ENCODE data around the gene PEX5L. TPM values are rescaled to one million over a fixed set of nuclear protein-coding genes. Genes with fewer than 3 reads are reported as not detected.

Gene PEX5L
- total and polyA plus RNA-seq, 10 of the 15 experiments (the other 5 are each of a cell fraction or from before 2014, with no cell fraction given), result 0.11 to 17.0 (median 0.50) TPM

GRCh38 chr3:179861292-179861691, 175.4 kb downstream of the PEX5L start:
- Histone ChIP-seq H4K20me1 (ENCODE audit: control insufficient read depth, insufficient read depth) (no peaks in the 10 kb centered on the region), H3K27ac (ENCODE audit: control insufficient read depth, insufficient read depth) (no peak overlapping the region), H3K4me3 (no peak overlapping the region), H3K9me3 (replicated peaks; ENCODE audit: control insufficient read depth, insufficient read depth, low read length) (no peaks in the 10 kb centered on the region; the same call in 2 of the 3 replicates), H3K36me3 (ENCODE audit: control insufficient read depth in 2 of 2, insufficient read depth in 2 of 2, low read length in 1 of 2) (no peaks in the 10 kb centered on the region), H3K4me2 (ENCODE audit: control insufficient read depth, insufficient read depth) (no peak overlapping the region), H3K27me3 (replicated peaks in 1 of 2; ENCODE audit: control insufficient read depth in 2 of 2, insufficient read depth in 2 of 2, low read length in 1 of 2) (no peaks in the 10 kb centered on the region), H3K4me1 (ENCODE audit: control insufficient read depth, insufficient read depth, low read length) (no peaks in the 10 kb centered on the region), H2AFZ (ENCODE audit: control insufficient read depth, low read depth, low read length) (no peak overlapping the region), H3K79me2 (ENCODE audit: control insufficient read depth, insufficient read depth, low read length) (no peaks in the 10 kb centered on the region), H3K9ac (ENCODE audit: control insufficient read depth, insufficient read depth, low read length) (no peak overlapping the region)
- SMC1A ChIA-PET (ENCODE audit: uncharacterized antibody, unreplicated experiment), result no interaction called here
- in situ Hi-C loops (cut with MboI) (no loop called here), intact Hi-C loops (cut with micrococcal nuclease; ENCODE audit: unreplicated experiment) (no loop called here)
- no peak for ATAC-seq
- 74% methylated on average over 5 of the region's 5 CpGs for WGBS (ENCODE audit: insufficient coverage, insufficient replicate concordance, low lambda C conversion rate, missing lambda C conversion rate)
- TF ChIP-seq TCF3 (IDR thresholded peaks at IDR 0.05; ENCODE audit: borderline replicate concordance, insufficient read depth, low read depth, low read length) (no peak), IRF4 (IDR thresholded peaks at IDR 0.05; ENCODE audit: low read depth, low read length) (no peak), TCF12 (IDR thresholded peaks at IDR 0.05; ENCODE audit: low read depth, low read length) (no peak), NFIC (IDR thresholded peaks at IDR 0.05; ENCODE audit: low read depth, low read length) (no peak), NR2C1 (IDR thresholded peaks at IDR 0.05) (no peak), MEF2A (IDR thresholded peaks at IDR 0.05; ENCODE audit: insufficient read depth, low read depth, low read length) (no peak), CREB1 (IDR thresholded peaks at IDR 0.05; ENCODE audit: low read depth) (no peak), SMC3 (IDR thresholded peaks at IDR 0.05; ENCODE audit: borderline replicate concordance, low read length) (no peak), BACH1 (IDR thresholded peaks at IDR 0.05; ENCODE audit: borderline replicate concordance) (no peak), ELK1 (IDR thresholded peaks at IDR 0.05; ENCODE audit: low read depth, low read length) (no peak), POLR2AphosphoS5 (IDR thresholded peaks at IDR 0.05; ENCODE audit: low read length) (no peak), GABPA (IDR thresholded peaks at IDR 0.05; ENCODE audit: low read depth) (no peak), MTA3 (IDR thresholded peaks at IDR 0.05; ENCODE audit: borderline replicate concordance, low read length) (no peak)
- TF ChIP-seq, protein P1, sequence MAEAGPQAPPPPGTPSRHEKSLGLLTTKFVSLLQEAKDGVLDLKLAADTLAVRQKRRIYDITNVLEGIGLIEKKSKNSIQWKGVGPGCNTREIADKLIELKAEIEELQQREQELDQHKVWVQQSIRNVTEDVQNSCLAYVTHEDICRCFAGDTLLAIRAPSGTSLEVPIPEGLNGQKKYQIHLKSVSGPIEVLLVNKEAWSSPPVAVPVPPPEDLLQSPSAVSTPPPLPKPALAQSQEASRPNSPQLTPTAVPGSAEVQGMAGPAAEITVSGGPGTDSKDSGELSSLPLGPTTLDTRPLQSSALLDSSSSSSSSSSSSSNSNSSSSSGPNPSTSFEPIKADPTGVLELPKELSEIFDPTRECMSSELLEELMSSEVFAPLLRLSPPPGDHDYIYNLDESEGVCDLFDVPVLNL (IDR thresholded peaks at IDR 0.05; ENCODE audit: low read depth, low read length), result no peak
- TF ChIP-seq, protein P2, sequence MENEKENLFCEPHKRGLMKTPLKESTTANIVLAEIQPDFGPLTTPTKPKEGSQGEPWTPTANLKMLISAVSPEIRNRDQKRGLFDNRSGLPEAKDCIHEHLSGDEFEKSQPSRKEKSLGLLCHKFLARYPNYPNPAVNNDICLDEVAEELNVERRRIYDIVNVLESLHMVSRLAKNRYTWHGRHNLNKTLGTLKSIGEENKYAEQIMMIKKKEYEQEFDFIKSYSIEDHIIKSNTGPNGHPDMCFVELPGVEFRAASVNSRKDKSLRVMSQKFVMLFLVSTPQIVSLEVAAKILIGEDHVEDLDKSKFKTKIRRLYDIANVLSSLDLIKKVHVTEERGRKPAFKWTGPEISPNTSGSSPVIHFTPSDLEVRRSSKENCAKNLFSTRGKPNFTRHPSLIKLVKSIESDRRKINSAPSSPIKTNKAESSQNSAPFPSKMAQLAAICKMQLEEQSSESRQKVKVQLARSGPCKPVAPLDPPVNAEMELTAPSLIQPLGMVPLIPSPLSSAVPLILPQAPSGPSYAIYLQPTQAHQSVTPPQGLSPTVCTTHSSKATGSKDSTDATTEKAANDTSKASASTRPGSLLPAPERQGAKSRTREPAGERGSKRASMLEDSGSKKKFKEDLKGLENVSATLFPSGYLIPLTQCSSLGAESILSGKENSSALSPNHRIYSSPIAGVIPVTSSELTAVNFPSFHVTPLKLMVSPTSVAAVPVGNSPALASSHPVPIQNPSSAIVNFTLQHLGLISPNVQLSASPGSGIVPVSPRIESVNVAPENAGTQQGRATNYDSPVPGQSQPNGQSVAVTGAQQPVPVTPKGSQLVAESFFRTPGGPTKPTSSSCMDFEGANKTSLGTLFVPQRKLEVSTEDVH (IDR thresholded peaks at IDR 0.05; ENCODE audit: low read depth, partially characterized antibody), result no peak
- FAIRE-seq, result no peak
- DNase-seq (ENCODE audit: low read depth, low spot score), result no peak
- POLR2A ChIA-PET, result no interaction called here
- CTCF ChIA-PET, result interaction anchor here (1.3 kb wide), 1 partner anchor 11 kb away, joined by 3 read pairs; no protein-coding TSS in a partner anchor
- RAD21 ChIA-PET (ENCODE audit: unreplicated experiment), result no interaction called here
- BruUV-seq (replicated peaks), result no TSS peak
